GM23248 (cell line): ENCODE measurements around the gene EXD3.

Source experiments
- EZH2 ChIP-seq: fragments of 200-600 bp; sonication (generic); IDR thresholded peaks from 2 replicates; pipeline ENCODE4 v1.6.1; 2018; ENCODE audit warnings: antibody characterized with exemption, mild to moderate bottlenecking; ENCODE audit not compliant: insufficient read depth, poor library complexity, severe bottlenecking
- EZH2phosphoT487 ChIP-seq: fragments of 200-600 bp; sonication (generic); IDR thresholded peaks from 2 replicates; pipeline ENCODE4 v1.6.1; 2018; ENCODE audit warnings: antibody characterized with exemption, moderate library complexity, mild to moderate bottlenecking, low read depth; ENCODE audit not compliant: insufficient read depth

DNA sequence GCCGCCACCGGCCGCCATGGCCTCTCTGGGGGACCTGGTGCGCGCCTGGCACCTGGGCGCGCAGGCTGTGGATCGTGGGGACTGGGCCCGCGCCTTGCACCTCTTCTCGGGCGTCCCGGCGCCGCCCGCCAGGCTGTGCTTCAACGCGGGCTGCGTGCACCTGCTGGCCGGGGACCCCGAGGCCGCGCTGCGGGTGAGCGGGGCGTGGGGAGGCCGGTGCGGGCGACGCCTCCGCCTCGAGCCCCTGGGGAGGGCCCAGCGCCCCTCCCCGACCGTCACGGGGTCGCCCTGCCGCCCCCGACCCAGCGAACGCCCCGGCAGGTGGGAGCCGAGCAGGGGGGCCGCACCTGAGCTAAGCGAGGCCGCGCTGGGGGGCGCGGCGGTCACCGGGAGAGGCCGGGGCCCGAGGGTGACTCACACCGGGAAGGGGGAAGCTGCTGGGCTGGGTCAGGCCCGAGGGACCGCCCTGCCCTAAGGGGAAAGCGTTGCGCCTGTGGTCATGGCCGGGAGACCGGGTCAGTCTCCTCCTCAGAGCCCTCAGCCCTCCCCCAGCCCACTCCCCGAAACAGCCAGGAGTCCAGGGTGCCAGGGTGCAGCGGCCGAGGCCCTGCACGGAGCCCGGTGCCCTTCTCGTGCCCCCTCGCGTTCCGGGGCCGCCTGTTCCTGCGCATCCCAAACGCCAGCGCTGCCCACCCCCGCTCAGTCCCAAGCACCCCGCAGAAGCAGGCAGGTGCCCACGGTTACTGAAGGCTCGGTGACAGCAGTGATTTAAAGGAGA, 741 bp upstream of the EXD3 start:
- TF ChIP-seq EZH2phosphoT487 (no peak), EZH2 (no peak)
